Body of pancreas (tissue), 4 donors: Measurements from ENCODE around the gene IKZF3. TPM values are rescaled to one million over a fixed set of nuclear protein-coding genes. Genes with fewer than 3 reads are reported as not detected.

ENCODE experiments used
- ATAC-seq: fragments of 150-250 bp; one replicate; pipeline ENCODE4 v1.9.1; 2016
- DNase-seq, 4 donors: peaks; one replicate each; pipeline ENCODE4 v3.0.0-alpha.2; 2019
- H3K27ac ChIP-seq, 4 donors: fragments of 200-600 bp; sonication (generic); 1 replicate in 3 of 4; 2 replicates in 1 of 4; pipeline versions ENCODE4 v1.5.1 to v1.6.1; 2016 to 2019; ENCODE audit warnings: mild to moderate bottlenecking in 1 of 4, mixed read lengths in 1 of 4, moderate library complexity in 1 of 4
- H3K27me3 ChIP-seq, 2 donors: fragments of 200-600 bp; sonication (generic); one replicate each; pipeline ENCODE4 v1.6.0; 2016; ENCODE audit warnings: mild to moderate bottlenecking in 1 of 2
- H3K36me3 ChIP-seq, 2 donors: fragments of 200-600 bp; sonication (generic); replicated peaks in 1 of 2; 2 replicates each; pipeline ENCODE4 v1.5.1; 2016; ENCODE audit warnings: low read depth in 2 of 2; ENCODE audit not compliant: insufficient read depth in 1 of 2
- H3K4me1 ChIP-seq: fragments of 200-600 bp; sonication (generic); one replicate; pipeline ENCODE4 v1.6.0; 2016
- H3K4me3 ChIP-seq, 2 donors: fragments of 200-600 bp; sonication (generic); 1 replicate in 1 of 2; 2 replicates in 1 of 2; pipeline ENCODE4 v1.5.1; 2016 to 2019
- H3K9me3 ChIP-seq, 3 donors: fragments of 200-600 bp; sonication (generic); 1 replicate in 2 of 3; 2 replicates in 1 of 3; pipeline ENCODE4 v1.5.1; 2016
- CTCF ChIP-seq, 7 experiments: fragments of 450-650 bp in 4 of 7; fragments of 200-600 bp in 3 of 7; sonication (generic) in 3 of 7; IDR thresholded peaks; one replicate each; pipeline ENCODE4 v1.5.1; 2016 to 2019; ENCODE audit warnings: antibody characterized with exemption in 7 of 7
- POLR2A ChIP-seq, 3 donors: fragments of 450-650 bp; IDR thresholded peaks; one replicate each; pipeline ENCODE4 v1.6.1; 2016; ENCODE audit warnings: antibody characterized with exemption in 3 of 3, mild to moderate bottlenecking in 2 of 3
- WGBS, 2 donors: methylation state at CpG; one replicate each; pipeline ENCODE4 v1.1.5; 2017; 5-methylcytosine and 5-hydroxymethylcytosine counted together
- intact Hi-C: fragments of 100-400 bp; cut with DNase I; formaldehyde crosslinking; loops from one replicate; pipeline ENCODE4 v1.15.1; 2023
- total RNA-seq, 2 donors: library from RNA; depleted of rRNA; stranded (reverse); fragments of >200 nt; gene quantifications; one replicate each; pipeline ENCODE4 v1.1.0, GENCODE V29; 2016

IKZF3 gene
- total RNA-seq, 2 donors from 2014 or later = 0.78 to 0.99 TPM

DNA sequence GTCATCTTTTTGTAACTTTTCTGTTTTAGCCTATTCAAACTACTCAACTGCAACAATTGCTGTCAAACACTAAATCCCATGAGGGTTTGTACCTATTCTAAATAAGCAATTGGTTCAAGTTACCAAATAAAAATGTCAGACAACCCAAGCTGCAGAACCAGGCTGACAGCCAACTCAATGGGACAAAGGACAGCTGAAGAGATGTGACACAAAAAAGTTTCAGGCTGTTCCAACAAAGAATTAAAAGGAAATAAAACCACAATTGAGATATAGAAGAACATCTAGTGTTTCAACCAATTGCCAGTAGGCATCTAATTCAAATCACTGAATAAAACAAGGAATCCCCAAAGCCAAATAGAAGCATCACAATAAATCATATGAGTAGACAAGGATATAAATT lies 77.1 kb downstream of the IKZF3 start:
- H3K27ac ChIP-seq = no peak overlapping the region
- DNase-seq = no peak
- intact Hi-C loops = no loop called here

DNA sequence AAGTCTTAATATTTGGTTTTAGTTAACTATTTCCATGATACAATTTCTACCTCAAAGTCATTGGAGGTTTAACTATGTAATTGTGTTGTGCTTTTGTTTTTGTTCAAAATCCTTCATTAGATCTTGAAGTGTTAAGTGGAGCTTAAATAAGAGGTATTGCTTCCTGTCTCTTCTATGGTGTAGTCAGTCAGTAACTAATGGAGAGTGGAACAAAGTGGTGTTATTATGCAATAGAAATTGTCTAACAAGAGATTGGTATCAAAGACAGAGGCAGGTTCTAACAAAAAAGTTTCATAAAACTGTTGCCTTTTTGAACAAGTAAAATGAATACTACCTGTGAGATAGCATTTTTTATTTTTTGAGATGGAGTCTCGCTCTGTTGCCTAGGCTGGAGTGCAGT lies 81.1 kb downstream of the IKZF3 start:
- no peak overlapping the region for H3K27ac ChIP-seq
- TF ChIP-seq CTCF (IDR thresholded peaks at IDR 0.05) = no peak
- no peak for TF ChIP-seq POLR2A (IDR thresholded peaks at IDR 0.05)
- H3K27me3 ChIP-seq = no peaks in the 10 kb centered on the region
- intact Hi-C loops = no loop called here
- no peak overlapping the region for H3K4me3 ChIP-seq
- no peak for DNase-seq
- 88 to 100% methylated on average over 1 of the region's 1 CpG for WGBS, 2 donors
- no peak for ATAC-seq
- H3K9me3 ChIP-seq = no peaks in the 10 kb centered on the region
- no peaks in the 10 kb centered on the region for H3K36me3 ChIP-seq
- peaks cover 12% of the 10 kb centered on the region for H3K4me1 ChIP-seq

More for the DNA sequence above, 77.1 kb downstream of the IKZF3 start:
- no peaks in the 10 kb centered on the region for H3K27me3 ChIP-seq
- H3K36me3 ChIP-seq = no peaks in the 10 kb centered on the region
- H3K4me1 ChIP-seq = peaks cover 7% of the 10 kb centered on the region
- ATAC-seq = no peak
- no peak for TF ChIP-seq CTCF (IDR thresholded peaks at IDR 0.05)
- no peak for TF ChIP-seq POLR2A (IDR thresholded peaks at IDR 0.05)
- no peaks in the 10 kb centered on the region for H3K9me3 ChIP-seq
- H3K4me3 ChIP-seq = no peak overlapping the region

DNA sequence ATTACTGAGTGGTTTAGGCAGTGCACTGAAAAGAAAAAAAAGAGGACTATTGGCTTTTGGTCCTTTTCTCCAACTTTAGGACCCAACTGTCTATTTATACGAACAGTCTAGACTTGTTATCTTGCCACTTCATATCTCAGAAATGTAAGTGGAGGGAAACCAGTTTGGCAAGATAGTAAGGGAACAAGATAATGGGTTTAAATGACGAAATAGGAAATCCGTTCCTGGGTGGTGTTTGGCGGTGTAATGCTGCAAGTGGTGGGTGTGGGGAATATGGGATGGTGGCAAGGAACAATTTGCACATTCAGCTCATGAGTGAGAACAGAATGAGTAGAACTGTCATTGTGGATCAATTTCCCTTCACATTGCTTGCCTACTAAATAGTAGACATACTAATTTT lies 81.6 kb downstream of the IKZF3 start:
- Histone ChIP-seq H3K9me3 (no peaks in the 10 kb centered on the region), H3K4me1 (peaks cover 12% of the 10 kb centered on the region), H3K4me3 (no peak overlapping the region), H3K36me3 (no peaks in the 10 kb centered on the region), H3K27ac (peak overlapping the region in 1 of 4 donors; percentile 6), H3K27me3 (no peaks in the 10 kb centered on the region)
- DNase-seq (peak; percentile 14 to 28 (median 17)), ATAC-seq (peak; percentile 89)
- WGBS, 2 donors = 3 to 11% methylated on average over 4 of the region's 4 CpGs
- intact Hi-C loops = no loop called here
- TF ChIP-seq CTCF (IDR thresholded peaks at IDR 0.05) = no peak

- Histone ChIP-seq H3K27me3 (no peaks in the 10 kb centered on the region), H3K4me1 (peaks cover 12% of the 10 kb centered on the region), H3K27ac (no peak overlapping the region), H3K36me3 (no peaks in the 10 kb centered on the region), H3K9me3 (no peaks in the 10 kb centered on the region), H3K4me3 (no peak overlapping the region)
- intact Hi-C loops = no loop called here
- ATAC-seq (no peak), DNase-seq (no peak)
- 18 to 27% methylated on average over 2 of the region's 2 CpGs for WGBS, 2 donors
- TF ChIP-seq CTCF (IDR thresholded peaks at IDR 0.05) = no peak
- no peak for TF ChIP-seq POLR2A (IDR thresholded peaks at IDR 0.05)
These were observed 82.3 kb downstream of the IKZF3 start for GRCh38 chr17:39781861-39782213.

- TF ChIP-seq CTCF (IDR thresholded peaks at IDR 0.05) = no peak
- no peak for TF ChIP-seq POLR2A (IDR thresholded peaks at IDR 0.05)
- Histone ChIP-seq H3K27me3 (no peaks in the 10 kb centered on the region), H3K4me1 (peaks cover 12% of the 10 kb centered on the region), H3K36me3 (no peaks in the 10 kb centered on the region), H3K27ac (no peak overlapping the region), H3K9me3 (no peaks in the 10 kb centered on the region), H3K4me3 (no peak overlapping the region)
- WGBS, 2 donors = 52 to 62% methylated on average over 6 of the region's 6 CpGs
- ATAC-seq = no peak
- DNase-seq = no peak
- intact Hi-C loops = no loop called here
These were observed 82.9 kb downstream of the IKZF3 start for GRCh38 chr17:39781031-39781860.
